ENCODE data around the gene RFX4.
"Not testable (repeated sequence)": the region's sequence is repeated elsewhere in the genome, so short reads cannot be mapped to it uniquely, and the experiment has no call there.

Gene RFX4

GRCh38 chr12:106647793-106648514, 65.2 kb downstream of the RFX4 start:
- no peak for DNase-seq

GRCh38 chr12:106648736-106649135, 65.9 kb downstream of the RFX4 start:
- no peak for DNase-seq

GRCh38 chr12:106651552-106651951, 68.7 kb downstream of the RFX4 start:
- no peak for DNase-seq

GRCh38 chr12:106652510-106653015, 69.8 kb downstream of the RFX4 start:
- no peak for DNase-seq

- no peak for DNase-seq
Observed at GRCh38 chr12:106655577-106655976, 72.8 kb downstream of the RFX4 start.

- no peak for DNase-seq
Observed at GRCh38 chr12:106657488-106657887, 74.7 kb downstream of the RFX4 start.

GRCh38 chr12:106663385-106663784, 80.6 kb downstream of the RFX4 start:
- DNase-seq = no peak

GRCh38 chr12:106669216-106669615, 86.4 kb downstream of the RFX4 start:
- no peak for DNase-seq

GRCh38 chr12:106670131-106670530, 87.3 kb downstream of the RFX4 start:
- no peak for DNase-seq

- DNase-seq = no peak
Observed at GRCh38 chr12:106671840-106672239, 89.0 kb downstream of the RFX4 start.

GRCh38 chr12:106672314-106673025, 89.7 kb downstream of the RFX4 start:
- DNase-seq = no peak

- no peak for DNase-seq
Observed at GRCh38 chr12:106673141-106673540, 90.3 kb downstream of the RFX4 start.

- DNase-seq = no peak
Observed at GRCh38 chr12:106675651-106676435, 93.0 kb downstream of the RFX4 start.

GRCh38 chr12:106679574-106679973, 96.8 kb downstream of the RFX4 start:
- DNase-seq = no peak

- DNase-seq = no peak
Observed at GRCh38 chr12:106680280-106680679, 97.5 kb downstream of the RFX4 start.

GRCh38 chr12:106681210-106681609, 98.4 kb downstream of the RFX4 start:
- no peak for DNase-seq

GRCh38 chr12:106682594-106683234, 99.9 kb downstream of the RFX4 start:
- no peak for DNase-seq

GRCh38 chr12:106684497-106684896, 101.7 kb downstream of the RFX4 start:
- no peak for DNase-seq

GRCh38 chr12:106685381-106685780, 102.6 kb downstream of the RFX4 start:
- DNase-seq = no peak

GRCh38 chr12:106687672-106688071, 104.9 kb downstream of the RFX4 start:
- DNase-seq = no peak

- no peak for DNase-seq
Observed at GRCh38 chr12:106690569-106691305, 107.9 kb downstream of the RFX4 start.

GRCh38 chr12:106692033-106692432, 109.2 kb downstream of the RFX4 start:
- not testable (repeated sequence) for DNase-seq

All from stimulated activated CD8-positive, alpha-beta memory T cell treated with anti-CD3 and anti-CD28 coated beads, Interleukin-4, amount 100 ng/mL, for 48 hours (primary cell).